Hepatocyte (in vitro differentiated cells): Measurements from ENCODE around the gene SHISA4. TPM values are rescaled to one million over a fixed set of nuclear protein-coding genes. Genes with fewer than 3 reads are reported as not detected.
A peak's percentile ranks its signal among the peaks of the same experiment; 100 is the strongest.
"Not testable (repeated sequence)": the region's sequence is repeated elsewhere in the genome, so short reads cannot be mapped to it uniquely, and the experiment has no call there.

Source experiments
- DNase-seq: peaks from one replicate; pipeline ENCODE4 v3.0.0-alpha.2; 2016; ENCODE audit warnings: low spot score
- H2AFZ ChIP-seq: fragments of 200-600 bp; sonication (generic); 2 replicates; pipeline ENCODE4 v1.6.0; 2016; ENCODE audit warnings: antibody characterized with exemption, mild to moderate bottlenecking
- H3K27ac ChIP-seq: fragments of 200-600 bp; sonication (generic); 2 replicates; pipeline ENCODE4 v1.5.1; 2016; ENCODE audit warnings: mild to moderate bottlenecking
- H3K27me3 ChIP-seq: fragments of 200-600 bp; sonication (generic); 2 replicates; pipeline ENCODE4 v1.6.1; 2016
- H3K36me3 ChIP-seq: fragments of 200-600 bp; sonication (generic); replicated peaks from 2 replicates; pipeline ENCODE4 v1.5.1; 2016; ENCODE audit warnings: low read depth; ENCODE audit not compliant: insufficient read depth
- H3K4me1 ChIP-seq: fragments of 200-600 bp; sonication (generic); 2 replicates; pipeline ENCODE4 v1.5.1; 2016; ENCODE audit warnings: mild to moderate bottlenecking, moderate library complexity; ENCODE audit not compliant: insufficient read depth
- H3K4me2 ChIP-seq: fragments of 200-600 bp; sonication (generic); 2 replicates; pipeline ENCODE4 v1.6.0; 2016
- H3K4me3 ChIP-seq: fragments of 200-600 bp; sonication (generic); 2 replicates; pipeline ENCODE4 v1.5.1; 2016; ENCODE audit warnings: mild to moderate bottlenecking
- H3K79me2 ChIP-seq: fragments of 200-600 bp; sonication (generic); 2 replicates; pipeline ENCODE4 v1.6.0; 2017; ENCODE audit warnings: mild to moderate bottlenecking
- H3K9me2 ChIP-seq: fragments of 200-600 bp; sonication (generic); replicated peaks from 2 replicates; pipeline ENCODE4 v1.6.0; 2017; ENCODE audit warnings: mild to moderate bottlenecking; ENCODE audit not compliant: insufficient read depth
- H3K9me3 ChIP-seq: fragments of 200-600 bp; sonication (generic); 2 replicates; pipeline ENCODE4 v1.5.1; 2016; ENCODE audit warnings: low read depth, mild to moderate bottlenecking
- H4K20me1 ChIP-seq: fragments of 200-600 bp; sonication (generic); 2 replicates; pipeline ENCODE4 v1.6.0; 2016; ENCODE audit warnings: mild to moderate bottlenecking; ENCODE audit not compliant: insufficient read depth, poor library complexity, severe bottlenecking
- EZH2 ChIP-seq: fragments of 200-600 bp; sonication (generic); IDR thresholded peaks from 2 replicates; pipeline ENCODE4 v1.6.1; 2016; ENCODE audit warnings: antibody characterized with exemption, mild to moderate bottlenecking, borderline replicate concordance
- EZH2phosphoT487 ChIP-seq: fragments of 200-600 bp; sonication (generic); IDR thresholded peaks from one replicate; pipeline ENCODE4 v1.6.1; 2018; ENCODE audit warnings: antibody characterized with exemption, mild to moderate bottlenecking, low read depth, moderate library complexity; ENCODE audit not compliant: unreplicated experiment, severe bottlenecking
- WGBS: methylation state at CpG from one replicate; pipeline ENCODE4 v1.1.6; 2016; ENCODE audit warnings: low lambda C conversion rate; ENCODE audit errors: missing lambda C conversion rate; 5-methylcytosine and 5-hydroxymethylcytosine counted together
- polyA plus RNA-seq: library from polyadenylated mRNA; unstranded; fragments of >200 nt; fragmentation: Nextera tagmentation; extraction: Ambion mirVana; gene quantifications from 2 replicates; pipeline ENCODE4 v1.2.1, GENCODE V29; 2016
- total RNA-seq: library from RNA; depleted of rRNA; stranded (reverse); fragments of >200 nt; gene quantifications from 2 replicates; pipeline ENCODE4 v1.2.3, GENCODE V29; 2014
- TF ChIP-seq, protein P1 (sequence below): fragments of 200-600 bp; sonication (generic); IDR thresholded peaks from 2 replicates; pipeline ENCODE4 v1.5.1; 2016; ENCODE audit warnings: antibody characterized with exemption, mild to moderate bottlenecking; ENCODE audit not compliant: poor library complexity

Gene SHISA4, protein sequence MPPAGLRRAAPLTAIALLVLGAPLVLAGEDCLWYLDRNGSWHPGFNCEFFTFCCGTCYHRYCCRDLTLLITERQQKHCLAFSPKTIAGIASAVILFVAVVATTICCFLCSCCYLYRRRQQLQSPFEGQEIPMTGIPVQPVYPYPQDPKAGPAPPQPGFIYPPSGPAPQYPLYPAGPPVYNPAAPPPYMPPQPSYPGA
- total RNA-seq (9.6 and 10.2 TPM in 2 replicates), polyA plus RNA-seq (24.0 and 31.2 TPM in 2 replicates)

DNA sequence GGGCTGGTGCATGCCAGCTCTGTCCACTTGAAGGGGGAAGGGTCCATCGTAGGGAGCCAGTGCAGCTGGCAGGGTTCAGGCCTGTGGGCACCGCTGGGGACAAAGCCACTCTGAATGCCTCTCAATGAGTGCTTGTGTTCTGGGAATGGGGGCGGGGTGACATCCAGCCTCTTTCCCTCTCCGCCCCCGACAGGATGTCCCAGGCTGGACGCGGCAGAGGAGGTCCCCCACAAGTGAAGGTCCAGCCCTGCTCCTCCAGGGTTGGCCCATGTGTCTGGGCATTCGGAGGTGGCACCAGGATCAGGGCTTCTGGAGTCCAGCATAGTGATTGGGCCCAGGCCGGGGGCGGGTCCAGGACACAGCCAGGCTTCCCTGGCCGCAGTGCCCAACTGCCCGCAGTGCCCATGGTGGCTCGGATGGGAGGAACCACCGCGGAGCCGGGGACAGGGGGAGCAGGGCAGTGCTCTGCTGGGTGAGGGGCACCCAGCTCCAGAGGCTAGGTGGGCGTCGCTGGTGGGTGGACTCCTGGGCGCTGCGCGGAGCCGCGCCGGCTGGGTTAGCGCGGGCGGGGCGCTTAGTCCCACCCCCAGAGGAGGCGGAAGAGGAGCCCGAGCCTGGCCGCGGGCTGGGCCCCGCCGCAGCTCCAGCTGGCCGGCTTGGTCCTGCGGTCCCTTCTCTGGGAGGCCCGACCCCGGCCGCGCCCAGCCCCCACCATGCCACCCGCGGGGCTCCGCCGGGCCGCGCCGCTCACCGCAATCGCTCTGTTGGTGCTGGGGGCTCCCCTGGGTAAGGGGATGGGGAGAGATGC, at the start of gene SHISA4:
SHISA4 (plus strand) TSS at position 617 of the 808 bp plus-strand sequence; CDS start at position 714, 97 bp downstream.
- Histone ChIP-seq H3K36me3 (no peaks in the 10 kb centered on the region), H3K27ac (no peak within 1 kb of the TSS), H3K4me3 (peak within 1 kb of the TSS; percentile 92), H2AFZ (peak within 1 kb of the TSS; percentile 94), H3K27me3 (no peaks in the 10 kb centered on the region), H3K4me2 (peak within 1 kb of the TSS; percentile 89), H3K9me3 (no peaks in the 10 kb centered on the region), H3K9me2 (no peaks in the 10 kb centered on the region), H3K79me2 (no peaks in the 10 kb centered on the region), H4K20me1 (no peaks in the 10 kb centered on the region), H3K4me1 (peaks cover 9% of the 10 kb centered on the region)
- TF ChIP-seq EZH2 (no peak), EZH2phosphoT487 (no peak)
- TF ChIP-seq, protein P1, sequence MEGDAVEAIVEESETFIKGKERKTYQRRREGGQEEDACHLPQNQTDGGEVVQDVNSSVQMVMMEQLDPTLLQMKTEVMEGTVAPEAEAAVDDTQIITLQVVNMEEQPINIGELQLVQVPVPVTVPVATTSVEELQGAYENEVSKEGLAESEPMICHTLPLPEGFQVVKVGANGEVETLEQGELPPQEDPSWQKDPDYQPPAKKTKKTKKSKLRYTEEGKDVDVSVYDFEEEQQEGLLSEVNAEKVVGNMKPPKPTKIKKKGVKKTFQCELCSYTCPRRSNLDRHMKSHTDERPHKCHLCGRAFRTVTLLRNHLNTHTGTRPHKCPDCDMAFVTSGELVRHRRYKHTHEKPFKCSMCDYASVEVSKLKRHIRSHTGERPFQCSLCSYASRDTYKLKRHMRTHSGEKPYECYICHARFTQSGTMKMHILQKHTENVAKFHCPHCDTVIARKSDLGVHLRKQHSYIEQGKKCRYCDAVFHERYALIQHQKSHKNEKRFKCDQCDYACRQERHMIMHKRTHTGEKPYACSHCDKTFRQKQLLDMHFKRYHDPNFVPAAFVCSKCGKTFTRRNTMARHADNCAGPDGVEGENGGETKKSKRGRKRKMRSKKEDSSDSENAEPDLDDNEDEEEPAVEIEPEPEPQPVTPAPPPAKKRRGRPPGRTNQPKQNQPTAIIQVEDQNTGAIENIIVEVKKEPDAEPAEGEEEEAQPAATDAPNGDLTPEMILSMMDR, result no peak
- 6% methylated on average over 32 of the region's 49 CpGs for WGBS
- DNase-seq, result peak; percentile 65

DNA sequence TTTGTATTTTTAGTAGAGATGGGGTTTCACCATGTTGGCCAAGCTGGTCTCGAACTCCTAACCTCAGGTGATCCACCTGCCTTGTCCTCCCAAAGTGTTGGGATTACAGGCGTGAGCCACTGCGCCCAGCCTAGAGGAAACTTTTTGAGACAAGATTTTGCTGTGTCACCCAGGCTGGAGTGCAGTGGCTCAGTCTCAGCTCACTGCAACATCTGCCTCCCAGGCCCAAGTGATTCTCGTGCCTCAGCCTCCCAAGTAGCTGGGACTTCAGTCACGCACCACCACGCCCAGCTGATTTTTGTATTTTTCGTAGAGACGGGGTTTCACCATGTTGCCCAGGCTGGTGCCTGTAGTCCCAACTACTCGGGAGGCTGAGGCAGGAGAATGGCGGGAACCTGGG, 49.6 kb upstream of the SHISA4 start:
- DNase-seq, H3K4me3 ChIP-seq, H4K20me1 ChIP-seq, H3K27me3 ChIP-seq, H3K4me1 ChIP-seq, H2AFZ ChIP-seq, H3K4me2 ChIP-seq, H3K27ac ChIP-seq, H3K36me3 ChIP-seq, H3K9me2 ChIP-seq, H3K9me3 ChIP-seq: not testable (repeated sequence)
- WGBS, result 95% methylated on average over 10 of the region's 10 CpGs
- peaks cover 96% of the 10 kb centered on the region for H3K79me2 ChIP-seq

- H3K27me3 ChIP-seq, result no peaks in the 10 kb centered on the region
- 99% methylated on average over 4 of the region's 4 CpGs for WGBS
- H3K9me2 ChIP-seq, result no peaks in the 10 kb centered on the region
- no peaks in the 10 kb centered on the region for H3K9me3 ChIP-seq
- H3K4me3 ChIP-seq, result no peak overlapping the region
- H4K20me1 ChIP-seq, result no peaks in the 10 kb centered on the region
- no peak overlapping the region for H2AFZ ChIP-seq
- no peaks in the 10 kb centered on the region for H3K36me3 ChIP-seq
- peaks cover 96% of the 10 kb centered on the region for H3K79me2 ChIP-seq
- DNase-seq, result no peak
- H3K4me1 ChIP-seq, result no peaks in the 10 kb centered on the region
- H3K4me2 ChIP-seq, result no peak overlapping the region
- TF ChIP-seq EZH2phosphoT487 (no peak), EZH2 (no peak)
- TF ChIP-seq, protein P1, result no peak
- no peak overlapping the region for H3K27ac ChIP-seq
These were observed 48.6 kb upstream of the SHISA4 start for GRCh38 chr1:201840055-201840454.

- WGBS, result 100% methylated on average over 1 of the region's 1 CpG
- TF ChIP-seq EZH2phosphoT487 (no peak), EZH2 (no peak)
- TF ChIP-seq, protein P1, result no peak
These were observed 48.2 kb upstream of the SHISA4 start for GRCh38 chr1:201840490-201840889.

More at GRCh38 chr1:201840490-201840889, 48.2 kb upstream of the SHISA4 start:
- Histone ChIP-seq H2AFZ (no peak overlapping the region), H3K9me3 (no peaks in the 10 kb centered on the region), H3K9me2 (no peaks in the 10 kb centered on the region), H3K4me2 (no peak overlapping the region), H3K4me1 (no peaks in the 10 kb centered on the region), H4K20me1 (no peaks in the 10 kb centered on the region), H3K36me3 (no peaks in the 10 kb centered on the region), H3K79me2 (peaks cover 96% of the 10 kb centered on the region), H3K27me3 (no peaks in the 10 kb centered on the region), H3K4me3 (no peak overlapping the region), H3K27ac (no peak overlapping the region)
- DNase-seq, result no peak
